Nephron (organoid): ENCODE results near the gene IRAK2.
"Not testable (repeated sequence)": the region's sequence is repeated elsewhere in the genome, so short reads cannot be mapped to it uniquely, and the experiment has no call there.

Source experiments
- H3K27ac Mint-ChIP-seq, 3 experiments: 2 replicates each; pipeline ENCODE4 v1.8.0; 2020; ENCODE audit warnings: mixed read lengths in 3 of 3, mild to moderate bottlenecking in 2 of 3, moderate library complexity in 1 of 3
- H3K27me3 Mint-ChIP-seq: 2 replicates; pipeline ENCODE4 v1.8.0; 2021; ENCODE audit warnings: low read depth, mild to moderate bottlenecking, moderate library complexity, mixed read lengths
- H3K36me3 Mint-ChIP-seq: 2 replicates; pipeline ENCODE4 v1.8.0; 2020; ENCODE audit warnings: low read depth, mixed read lengths
- H3K4me1 Mint-ChIP-seq: 2 replicates; pipeline ENCODE4 v1.8.0; 2020; ENCODE audit warnings: mixed read lengths
- H3K4me3 Mint-ChIP-seq, 3 experiments: 2 replicates each; pipeline ENCODE4 v1.8.0; 2020; ENCODE audit warnings: mild to moderate bottlenecking in 3 of 3, mixed read lengths in 3 of 3, moderate library complexity in 2 of 3
- H3K9me3 Mint-ChIP-seq: 2 replicates; pipeline ENCODE4 v1.8.0; 2020; ENCODE audit warnings: mixed read lengths
- TF ChIP-seq, protein P1 (sequence below), 3 experiments: fragments of 200-600 bp; sonication (generic); IDR thresholded peaks; one replicate each; pipeline ENCODE4 v1.5.0; 2021; ENCODE audit warnings: antibody characterized with exemption in 3 of 3; ENCODE audit not compliant: unreplicated experiment in 3 of 3

IRAK2 gene

DNA sequence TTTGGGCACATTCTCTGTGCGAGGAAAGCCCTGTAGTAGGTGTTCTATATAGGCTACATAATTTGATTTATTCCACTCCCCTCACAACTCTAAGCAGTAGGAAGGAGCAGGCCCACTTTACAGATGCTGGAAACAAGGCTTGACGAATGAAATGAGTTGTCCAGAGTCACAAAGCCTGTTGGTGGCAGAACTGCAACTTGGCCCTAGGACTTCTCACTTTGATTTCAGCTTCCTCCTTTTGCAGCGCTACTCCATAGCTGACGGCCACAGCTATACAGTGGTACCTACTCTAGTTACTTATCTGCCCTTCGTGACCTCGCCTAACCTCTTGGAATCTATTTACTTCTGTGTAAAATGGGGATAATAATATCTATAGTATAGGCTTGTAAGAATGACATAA, 2.5 kb upstream of the IRAK2 start:
- Mint-ChIP-seq H3K27me3 (peaks cover 4% of the 10 kb centered on the region), H3K9me3 (no peaks in the 10 kb centered on the region), H3K27ac (no peak overlapping the region), H3K4me3 (no peak overlapping the region), H3K36me3 (no peaks in the 10 kb centered on the region), H3K4me1 (peaks cover 8% of the 10 kb centered on the region)
- TF ChIP-seq, protein P1, sequence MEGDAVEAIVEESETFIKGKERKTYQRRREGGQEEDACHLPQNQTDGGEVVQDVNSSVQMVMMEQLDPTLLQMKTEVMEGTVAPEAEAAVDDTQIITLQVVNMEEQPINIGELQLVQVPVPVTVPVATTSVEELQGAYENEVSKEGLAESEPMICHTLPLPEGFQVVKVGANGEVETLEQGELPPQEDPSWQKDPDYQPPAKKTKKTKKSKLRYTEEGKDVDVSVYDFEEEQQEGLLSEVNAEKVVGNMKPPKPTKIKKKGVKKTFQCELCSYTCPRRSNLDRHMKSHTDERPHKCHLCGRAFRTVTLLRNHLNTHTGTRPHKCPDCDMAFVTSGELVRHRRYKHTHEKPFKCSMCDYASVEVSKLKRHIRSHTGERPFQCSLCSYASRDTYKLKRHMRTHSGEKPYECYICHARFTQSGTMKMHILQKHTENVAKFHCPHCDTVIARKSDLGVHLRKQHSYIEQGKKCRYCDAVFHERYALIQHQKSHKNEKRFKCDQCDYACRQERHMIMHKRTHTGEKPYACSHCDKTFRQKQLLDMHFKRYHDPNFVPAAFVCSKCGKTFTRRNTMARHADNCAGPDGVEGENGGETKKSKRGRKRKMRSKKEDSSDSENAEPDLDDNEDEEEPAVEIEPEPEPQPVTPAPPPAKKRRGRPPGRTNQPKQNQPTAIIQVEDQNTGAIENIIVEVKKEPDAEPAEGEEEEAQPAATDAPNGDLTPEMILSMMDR (IDR thresholded peaks at IDR 0.05; ENCODE audit: unreplicated experiment in 3 of 3), result no peak

GRCh38 chr3:10164201-10164545, 546 bp upstream of the IRAK2 start:
- not testable (repeated sequence) for H3K27me3 Mint-ChIP-seq

GRCh38 chr3:10166213-10166604, 1.5 kb downstream of the IRAK2 start:
- Mint-ChIP-seq H3K27me3 (peaks cover 8% of the 10 kb centered on the region), H3K4me1 (no peaks in the 10 kb centered on the region), H3K4me3 (peak overlapping the region; percentile 71 to 77 (median 76)), H3K36me3 (no peaks in the 10 kb centered on the region), H3K27ac (no peak overlapping the region), H3K9me3 (peaks cover 6% of the 10 kb centered on the region)
- TF ChIP-seq, protein P1 (IDR thresholded peaks at IDR 0.05; ENCODE audit: unreplicated experiment in 3 of 3), result no peak

More at GRCh38 chr3:10164201-10164545, 546 bp upstream of the IRAK2 start:
- H3K4me3 Mint-ChIP-seq, result peak overlapping the region; percentile 74 to 75 (median 74)
- H3K36me3 Mint-ChIP-seq, H3K27ac Mint-ChIP-seq, H3K9me3 Mint-ChIP-seq, H3K4me1 Mint-ChIP-seq: not testable (repeated sequence)

- H3K36me3 Mint-ChIP-seq, result no peaks in the 10 kb centered on the region
- no peaks in the 10 kb centered on the region for H3K4me1 Mint-ChIP-seq
- TF ChIP-seq, protein P1 (IDR thresholded peaks at IDR 0.05; ENCODE audit: unreplicated experiment in 3 of 3), result no peak
Measured at GRCh38 chr3:10169000-10169496, 4.3 kb downstream of the IRAK2 start.

GRCh38 chr3:10170915-10171478, 6.3 kb downstream of the IRAK2 start:
- no peaks in the 10 kb centered on the region for H3K36me3 Mint-ChIP-seq
- H3K9me3 Mint-ChIP-seq, result peaks cover 6% of the 10 kb centered on the region
- H3K4me3 Mint-ChIP-seq, result no peak overlapping the region
- no peak overlapping the region for H3K27ac Mint-ChIP-seq
- no peaks in the 10 kb centered on the region for H3K4me1 Mint-ChIP-seq
- peaks cover 8% of the 10 kb centered on the region for H3K27me3 Mint-ChIP-seq
- TF ChIP-seq, protein P1 (IDR thresholded peaks at IDR 0.05; ENCODE audit: unreplicated experiment in 3 of 3), result no peak

More at GRCh38 chr3:10169000-10169496, 4.3 kb downstream of the IRAK2 start:
- H3K27me3 Mint-ChIP-seq, result peaks cover 8% of the 10 kb centered on the region
- no peak overlapping the region for H3K4me3 Mint-ChIP-seq
- H3K27ac Mint-ChIP-seq, result no peak overlapping the region
- peaks cover 6% of the 10 kb centered on the region for H3K9me3 Mint-ChIP-seq

DNA sequence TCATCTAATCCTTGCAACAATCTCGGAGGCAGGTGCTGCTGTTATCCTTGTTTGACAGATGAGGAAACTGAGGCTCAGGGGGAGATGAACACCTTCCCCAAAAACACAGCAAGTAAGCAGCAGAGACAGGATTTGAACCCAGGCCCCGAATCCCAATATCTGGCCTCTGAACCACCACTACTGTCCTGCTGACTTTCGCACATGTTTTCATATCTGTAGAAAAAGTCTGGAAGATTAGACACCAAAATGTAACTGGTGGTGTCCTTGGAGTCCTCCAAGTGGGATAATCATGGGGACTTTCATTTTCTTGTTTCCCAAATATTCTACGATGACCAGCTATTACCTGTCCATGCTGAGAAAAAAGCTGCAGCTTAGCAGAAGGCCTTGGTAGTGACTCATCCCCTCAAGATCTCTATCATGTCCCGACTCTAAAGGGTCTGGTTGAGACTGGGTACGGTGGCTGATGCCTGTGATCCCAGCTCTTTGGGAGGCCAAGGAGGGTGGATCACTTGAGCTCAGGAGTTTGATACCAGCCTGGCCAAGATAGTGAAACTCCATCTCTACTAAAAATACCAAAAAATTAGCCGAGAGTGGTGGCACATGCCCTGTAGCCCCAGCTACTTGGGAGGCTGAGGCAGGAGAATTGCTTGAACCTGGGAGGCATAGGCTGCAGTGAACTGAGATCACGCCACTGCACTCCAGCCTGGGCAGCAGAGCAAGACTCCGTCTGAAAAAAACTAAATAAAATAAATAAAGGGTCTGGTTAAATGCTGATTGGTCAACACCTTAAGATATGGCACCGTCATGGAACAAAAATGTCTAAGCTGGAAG, 8.6 kb downstream of the IRAK2 start:
- peaks cover 6% of the 10 kb centered on the region for H3K9me3 Mint-ChIP-seq
- H3K27me3 Mint-ChIP-seq, result peaks cover 3% of the 10 kb centered on the region

More for the DNA sequence above, 8.6 kb downstream of the IRAK2 start:
- peak overlapping the region in 1 of 3 experiments; percentile 30 for H3K27ac Mint-ChIP-seq
- no peaks in the 10 kb centered on the region for H3K36me3 Mint-ChIP-seq
- H3K4me1 Mint-ChIP-seq, result no peaks in the 10 kb centered on the region
- H3K4me3 Mint-ChIP-seq, result no peak overlapping the region
- TF ChIP-seq, protein P1 (IDR thresholded peaks at IDR 0.05; ENCODE audit: unreplicated experiment in 3 of 3), result no peak
